ENCODE data around the gene SRRM1. TPM values are rescaled to one million over a fixed set of nuclear protein-coding genes. Genes with fewer than 3 reads are reported as not detected.

The SRRM1 gene
- total and polyA plus RNA-seq, 9 of the 15 experiments (the other 6 are each of a cell fraction or from before 2014, with no cell fraction given), result 54.5 to 268 (median 115) TPM

GRCh38 chr1:24643363-24644099 is 429 bp downstream of the SRRM1 start (continued):
- no peak for TF ChIP-seq JUND (IDR thresholded peaks at IDR 0.05; ENCODE audit: borderline replicate concordance, low read depth, low read length)
- no peak for TF ChIP-seq JUND (tag; IDR thresholded peaks at IDR 0.05; ENCODE audit: borderline replicate concordance, low read depth, low read length)
- TF ChIP-seq KLF1 (tag; IDR thresholded peaks at IDR 0.05), result no peak
- TF ChIP-seq MAFF (IDR thresholded peaks at IDR 0.05; ENCODE audit: low read length), result no peak
- no peak for TF ChIP-seq MIER1 (IDR thresholded peaks at IDR 0.05; ENCODE audit: low read depth)
- TF ChIP-seq SUPT5H (IDR thresholded peaks at IDR 0.05), result no peak; the same call in 1 of the 2 replicates
- TF ChIP-seq DACH1 (IDR thresholded peaks at IDR 0.05; ENCODE audit: partially characterized antibody), result no peak
- TF ChIP-seq ZNF347 (CRISPR knock-in tag; IDR thresholded peaks at IDR 0.05; ENCODE audit: low read depth), result no peak
- no peak for TF ChIP-seq PML (IDR thresholded peaks at IDR 0.05; ENCODE audit: low read length)
- no peak; a peak in 1 of 4 replicates for TF ChIP-seq TBL1XR1 (IDR thresholded peaks at IDR 0.05; ENCODE audit: low read length in 2 of 2)
- no peak for TF ChIP-seq FOXA3 (CRISPR knock-in tag; conservative IDR thresholded peaks at IDR 0.05 in 1 of 2, IDR thresholded peaks at IDR 0.05 in 1 of 2)
- TF ChIP-seq KLF6 (CRISPR knock-in tag; IDR thresholded peaks at IDR 0.05; ENCODE audit: borderline replicate concordance), result no peak
- TF ChIP-seq NCOA4 (IDR thresholded peaks at IDR 0.05; ENCODE audit: partially characterized antibody), result no peak
- no peak for TF ChIP-seq FUS (optimal IDR thresholded peaks at IDR 0.05; ENCODE audit: low read depth, low read length)
- peak; percentile 50 for TF ChIP-seq PHF20 (IDR thresholded peaks at IDR 0.05; ENCODE audit: partially characterized antibody)
- TF ChIP-seq RCOR1 (IDR thresholded peaks at IDR 0.05; ENCODE audit: borderline replicate concordance in 1 of 2, low read depth in 2 of 2, low read length in 2 of 2), result no peak
- no peak for TF ChIP-seq CBX8 (IDR thresholded peaks at IDR 0.05; ENCODE audit: borderline replicate concordance, extremely low read depth, low read depth, low read length, poor library complexity, severe bottlenecking)
- no peak for TF ChIP-seq DIDO1 (tag; IDR thresholded peaks at IDR 0.05; ENCODE audit: low read depth)
- TF ChIP-seq ZBTB33 (CRISPR knock-in tag; IDR thresholded peaks at IDR 0.05), result no peak
- no peak for TF ChIP-seq HNRNPLL (IDR thresholded peaks at IDR 0.05; ENCODE audit: low read depth, low read length, poor library complexity, severe bottlenecking)
- TF ChIP-seq MED1 (CRISPR knock-in tag; IDR thresholded peaks at IDR 0.05; ENCODE audit: borderline replicate concordance), result no peak
- no peak for TF ChIP-seq ILF3 (IDR thresholded peaks at IDR 0.05; ENCODE audit: borderline replicate concordance)
- no peak for TF ChIP-seq MYBL2 (IDR thresholded peaks at IDR 0.05; ENCODE audit: low read depth)
- no peak for TF ChIP-seq MYBL2 (CRISPR knock-in tag; IDR thresholded peaks at IDR 0.05; ENCODE audit: borderline replicate concordance)
- no peak for TF ChIP-seq POLR2H (tag; IDR thresholded peaks at IDR 0.05; ENCODE audit: low read depth)
